Daoy (cell line): ENCODE measurements around the gene CNN2. TPM values are rescaled to one million over a fixed set of nuclear protein-coding genes. Genes with fewer than 3 reads are reported as not detected.

Experiments
- DNase-seq: peaks from one replicate; pipeline ENCODE4 v3.0.0-alpha.2; 2015; ENCODE audit warnings: low read depth
- total RNA-seq: library from RNA; depleted of rRNA; stranded (reverse); fragments of >200 nt; shearing (Covaris generic); gene quantifications from 2 replicates; pipeline ENCODE4 v1.2.3, GENCODE V29; 2014

CNN2 gene
- total RNA-seq, 1 experiment from 2014 or later: 166 TPM

- peak; percentile 51 for DNase-seq
These were observed 31.2 kb upstream of the CNN2 start for GRCh38 chr19:995051-995827.

DNA sequence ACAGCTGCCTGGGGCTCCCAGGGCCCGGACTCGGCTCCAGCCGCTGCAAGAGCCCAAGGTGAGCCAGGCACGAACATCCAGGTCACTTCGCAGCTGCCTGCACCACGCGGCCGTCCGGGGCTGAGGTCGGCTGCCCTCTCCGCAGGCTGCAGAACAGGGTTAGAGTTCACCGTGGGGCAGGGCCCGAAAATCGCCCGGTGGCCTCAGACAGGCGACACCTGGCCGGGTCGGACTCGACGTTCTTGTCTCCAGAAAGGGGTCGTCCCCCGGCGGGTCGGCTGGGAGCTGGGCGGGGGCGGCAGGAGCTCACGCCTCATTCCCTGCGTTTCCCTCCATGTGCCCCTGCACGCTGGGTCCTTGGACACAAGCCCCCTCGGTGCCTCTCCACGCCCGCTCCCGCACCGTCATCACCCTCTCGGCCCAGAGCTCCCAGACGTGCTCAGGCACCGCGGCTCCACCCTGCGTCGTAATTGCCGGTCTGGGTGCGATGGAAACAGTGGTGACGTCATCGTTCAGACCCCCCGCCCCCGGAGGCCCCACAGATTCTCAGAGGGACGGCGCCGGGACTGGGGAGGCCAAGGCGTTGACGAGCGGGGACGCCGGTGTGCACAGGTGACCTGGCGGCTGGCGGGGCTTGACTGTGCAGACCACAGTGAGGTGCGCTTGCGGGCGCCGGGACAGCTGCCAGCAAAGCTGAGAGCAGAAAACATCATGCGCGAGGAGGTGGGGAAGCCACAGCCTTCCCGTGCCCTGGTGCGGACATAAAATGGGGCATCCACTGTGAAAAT, 30.2 kb upstream of the CNN2 start:
- peak; percentile 81 for DNase-seq

DNA sequence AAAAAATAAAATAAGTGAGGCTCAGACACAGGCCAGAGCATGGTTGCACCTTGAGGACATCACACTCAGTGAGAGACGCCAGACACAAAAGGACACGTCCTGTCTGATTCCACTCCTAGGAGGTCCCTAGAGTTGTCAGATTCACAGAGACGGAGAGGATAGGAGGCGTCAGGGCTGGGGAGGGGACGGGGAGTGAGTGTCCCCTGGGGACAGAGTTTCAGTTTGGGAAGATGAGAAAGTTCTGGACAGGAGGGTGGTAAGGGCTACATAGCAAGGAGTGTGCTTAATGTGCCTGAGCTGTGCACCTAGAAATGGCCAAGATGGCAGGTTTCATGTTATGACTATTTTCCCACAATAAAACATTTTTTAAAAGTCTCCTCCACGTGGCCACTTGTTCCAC, 28.3 kb upstream of the CNN2 start:
- DNase-seq: no peak

DNA sequence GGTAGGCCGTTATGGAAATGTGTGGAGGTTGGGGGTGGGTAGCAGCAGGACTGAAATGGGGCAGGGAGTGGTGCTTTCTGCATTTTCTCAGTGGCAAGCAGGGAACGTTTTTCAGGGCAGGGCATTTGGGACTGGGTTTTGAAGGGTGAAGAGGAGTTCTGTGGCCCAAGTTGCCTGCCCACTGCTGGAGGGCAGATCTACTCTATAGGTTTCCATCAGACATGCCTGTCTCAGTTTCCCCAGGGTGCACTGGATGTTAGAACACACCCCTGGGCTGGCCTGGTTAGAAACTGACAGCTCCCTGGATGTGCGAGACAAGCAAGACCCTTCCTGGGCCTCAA, 27.1 kb upstream of the CNN2 start:
- no peak for DNase-seq

DNA sequence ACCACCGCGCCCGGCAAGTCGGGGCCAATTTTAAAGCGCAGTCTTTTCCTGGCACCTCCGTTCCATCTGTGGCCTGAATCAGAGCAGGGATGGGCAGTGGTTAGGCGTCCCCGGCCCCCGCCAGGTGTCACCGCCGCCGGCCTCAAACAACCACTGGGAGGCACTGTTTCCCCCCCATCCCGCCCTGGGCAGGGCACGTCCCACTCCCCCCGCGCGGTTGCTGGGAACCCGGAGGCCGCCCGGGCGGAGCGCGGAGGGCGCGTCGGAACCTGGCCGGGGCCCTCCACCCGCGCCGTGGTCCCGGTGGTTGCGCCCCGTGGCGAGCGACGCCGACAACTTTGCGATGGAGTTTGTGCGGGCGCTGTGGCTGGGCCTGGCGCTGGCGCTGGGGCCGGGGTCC, 26.3 kb upstream of the CNN2 start, which contains the start of gene GRIN3B:
Gene GRIN3B (plus strand): TSS at position 325 of the 400 bp plus-strand sequence. CDS start 19 bp downstream, at position 344.
- peak; percentile 63 for DNase-seq

DNA sequence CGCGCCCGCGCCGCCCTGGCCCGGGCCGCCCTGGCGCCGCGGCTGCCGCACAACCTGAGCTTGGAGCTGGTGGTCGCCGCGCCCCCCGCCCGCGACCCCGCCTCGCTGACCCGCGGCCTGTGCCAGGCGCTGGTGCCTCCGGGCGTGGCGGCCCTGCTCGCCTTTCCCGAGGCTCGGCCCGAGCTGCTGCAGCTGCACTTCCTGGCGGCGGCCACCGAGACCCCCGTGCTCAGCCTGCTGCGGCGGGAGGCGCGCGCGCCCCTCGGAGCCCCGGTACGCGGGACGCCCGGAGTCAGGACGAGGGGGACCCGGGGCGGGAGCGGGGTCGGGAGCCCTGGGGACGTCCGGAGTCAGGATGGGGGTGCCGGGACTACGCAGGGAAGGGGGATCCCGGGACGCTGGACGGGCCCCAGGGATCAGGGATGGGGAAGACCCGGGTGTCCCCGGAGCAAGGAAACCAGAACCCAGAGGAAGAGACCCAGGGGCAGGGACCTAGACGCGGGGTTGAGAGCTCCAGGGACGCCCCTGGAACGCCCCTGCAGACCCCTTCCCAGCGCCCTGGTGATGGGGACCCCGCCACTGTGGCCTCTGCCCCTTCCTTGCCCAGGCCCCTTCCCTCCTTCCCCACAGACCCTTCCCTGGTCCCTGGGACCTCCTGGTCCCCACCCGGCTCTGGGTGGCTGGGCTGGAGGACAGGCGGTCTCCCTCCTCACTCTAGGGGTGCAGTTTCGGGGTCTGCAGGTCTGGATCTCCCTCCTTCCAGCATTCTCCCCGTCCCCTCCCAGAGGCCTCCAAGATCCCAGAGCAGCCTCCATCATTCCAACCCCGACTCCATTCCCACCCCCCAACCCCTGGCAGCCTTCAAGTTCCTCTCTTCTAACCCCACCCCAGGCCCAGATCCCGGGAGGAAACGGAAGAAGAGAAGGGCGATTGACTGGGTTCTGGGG, 25.5 kb upstream of the CNN2 start:
- DNase-seq: no peak

GRCh38 chr19:1001538-1002166, 24.8 kb upstream of the CNN2 start:
- peak; percentile 63 for DNase-seq

- DNase-seq: no peak
These were observed 23.8 kb upstream of the CNN2 start for GRCh38 chr19:1002600-1002999.

DNA sequence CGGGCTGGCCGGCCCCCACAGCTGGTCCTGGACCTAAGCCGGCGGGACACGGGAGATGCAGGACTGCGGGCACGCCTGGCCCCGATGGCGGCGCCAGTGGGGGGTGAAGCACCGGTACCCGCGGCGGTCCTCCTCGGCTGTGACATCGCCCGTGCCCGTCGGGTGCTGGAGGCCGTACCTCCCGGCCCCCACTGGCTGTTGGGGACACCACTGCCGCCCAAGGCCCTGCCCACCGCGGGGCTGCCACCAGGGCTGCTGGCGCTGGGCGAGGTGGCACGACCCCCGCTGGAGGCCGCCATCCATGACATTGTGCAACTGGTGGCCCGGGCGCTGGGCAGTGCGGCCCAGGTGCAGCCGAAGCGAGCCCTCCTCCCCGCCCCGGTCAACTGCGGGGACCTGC, 23.1 kb upstream of the CNN2 start:
- DNase-seq: no peak

- no peak for DNase-seq
These were observed 22.1 kb upstream of the CNN2 start for GRCh38 chr19:1004204-1004802.

GRCh38 chr19:1004803-1005664, 21.4 kb upstream of the CNN2 start:
- no peak for DNase-seq

- no peak for DNase-seq
These were observed 19.6 kb upstream of the CNN2 start for GRCh38 chr19:1006711-1007398.

DNA sequence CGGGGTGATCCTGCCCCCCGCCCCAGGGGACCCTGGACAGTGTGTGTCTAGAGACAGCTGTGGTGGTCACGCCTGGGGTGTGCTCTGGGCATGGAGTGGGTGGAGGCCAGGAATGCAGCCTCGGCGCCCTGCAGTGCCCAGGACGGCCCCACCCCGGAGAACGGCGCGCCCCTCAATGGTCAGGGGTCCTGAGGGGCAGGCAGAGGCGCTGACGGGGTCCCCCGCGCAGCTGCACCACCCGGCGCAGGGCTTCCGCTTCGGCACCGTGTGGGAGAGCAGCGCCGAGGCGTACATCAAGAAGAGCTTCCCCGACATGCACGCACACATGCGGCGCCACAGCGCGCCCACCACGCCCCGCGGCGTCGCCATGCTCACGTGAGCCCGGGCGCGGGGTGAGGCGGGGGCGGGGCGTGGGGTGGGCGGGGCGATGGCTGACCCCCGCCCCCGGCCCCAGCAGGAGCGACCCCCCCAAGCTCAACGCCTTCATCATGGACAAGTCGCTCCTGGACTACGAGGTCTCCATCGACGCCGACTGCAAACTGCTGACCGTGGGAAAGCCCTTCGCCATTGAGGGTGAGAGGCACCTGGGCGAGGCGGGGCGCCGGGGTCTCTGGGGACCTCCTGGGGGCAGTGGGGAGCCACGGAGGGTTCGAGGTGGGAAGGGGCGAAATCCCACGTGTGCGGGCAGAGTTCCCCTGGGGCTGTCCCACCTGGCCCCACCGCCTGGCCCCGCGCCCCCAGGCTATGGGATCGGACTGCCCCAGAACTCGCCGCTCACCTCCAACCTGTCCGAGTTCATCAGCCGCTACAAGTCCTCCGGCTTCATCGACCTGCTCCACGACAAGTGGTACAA, 18.8 kb upstream of the CNN2 start:
- no peak for DNase-seq

DNA sequence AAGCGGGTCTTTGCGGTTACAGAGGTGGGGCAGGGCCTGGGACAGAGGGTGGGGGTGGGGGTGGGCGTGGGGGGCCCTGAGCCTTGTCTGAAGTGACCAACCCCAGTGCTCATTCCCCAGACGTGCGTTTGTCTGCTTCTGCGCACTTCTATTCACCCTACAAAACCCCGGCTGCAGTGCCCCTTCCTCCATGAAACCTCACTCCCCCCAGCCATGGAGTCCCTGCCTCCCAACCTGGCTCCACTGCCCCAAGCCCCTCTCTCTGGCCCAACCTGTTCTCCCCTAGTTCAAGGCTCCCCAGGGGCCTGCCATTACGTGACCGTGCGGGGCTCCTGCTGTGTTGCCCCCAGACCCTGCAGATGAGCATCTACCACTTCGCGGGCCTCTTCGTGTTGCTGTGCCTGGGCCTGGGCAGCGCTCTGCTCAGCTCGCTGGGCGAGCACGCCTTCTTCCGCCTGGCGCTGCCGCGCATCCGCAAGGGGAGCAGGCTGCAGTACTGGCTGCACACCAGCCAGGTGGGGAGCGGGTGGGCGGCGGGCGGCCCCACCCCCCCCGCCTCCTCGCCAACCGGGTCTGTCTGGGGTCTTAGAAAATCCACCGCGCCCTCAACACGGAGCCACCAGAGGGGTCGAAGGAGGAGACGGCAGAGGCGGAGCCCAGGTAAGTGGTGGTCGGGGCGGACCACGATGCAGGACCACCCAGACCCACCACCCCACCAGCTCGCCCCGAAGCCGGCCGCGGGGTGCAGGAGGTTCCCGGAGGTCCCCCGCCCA, 18.0 kb upstream of the CNN2 start:
- no peak for DNase-seq

GRCh38 chr19:1009041-1009980, 17.1 kb upstream of the CNN2 start:
- no peak for DNase-seq

GRCh38 chr19:1009981-1010538, 16.3 kb upstream of the CNN2 start:
- DNase-seq: no peak
